Measurements from ENCODE around the gene SNX1. TPM values are rescaled to one million over a fixed set of nuclear protein-coding genes. Genes with fewer than 3 reads are reported as not detected.
A peak's percentile ranks its signal among the peaks of the same experiment; 100 is the strongest.
"Not testable (repeated sequence)": the region's sequence is repeated elsewhere in the genome, so short reads cannot be mapped to it uniquely, and the experiment has no call there.

Gene SNX1
- polyA plus RNA-seq, 1 donor from 2014 or later = 59.6 TPM

DNA sequence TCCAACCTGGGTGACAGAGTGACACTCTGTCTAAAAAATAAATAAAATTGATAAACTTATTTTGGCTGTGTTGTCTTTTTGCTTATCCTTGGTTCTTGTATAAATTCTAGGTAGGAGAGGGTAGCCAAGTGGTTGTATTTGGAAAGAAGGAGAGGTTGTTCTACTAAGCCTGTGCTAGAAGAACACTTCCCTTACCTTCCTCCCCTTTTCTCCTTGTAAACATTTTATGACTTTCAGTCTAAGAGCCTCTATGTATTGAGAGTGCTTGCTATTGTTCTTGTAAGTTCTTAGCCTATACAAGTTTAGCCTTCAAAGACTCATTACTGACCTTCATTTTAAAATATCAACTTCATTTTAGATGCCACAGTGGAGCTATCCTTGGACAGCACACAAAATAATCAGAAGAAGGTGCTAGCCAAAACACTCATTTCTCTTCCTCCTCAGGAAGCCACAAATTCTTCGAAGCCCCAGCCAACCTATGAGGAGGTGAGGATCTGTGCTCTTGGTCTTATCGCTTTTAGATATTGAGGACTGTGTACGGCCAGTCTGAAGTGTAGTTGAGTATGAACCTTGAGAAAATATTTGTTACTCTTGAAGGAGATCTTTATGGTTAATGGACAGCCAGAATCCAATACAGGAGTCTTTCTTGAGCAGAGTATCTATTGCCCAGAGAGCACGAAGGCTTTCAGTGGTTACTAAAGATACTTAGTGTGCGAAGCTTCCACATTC lies 22.1 kb downstream of the SNX1 start:
- H3K27me3 Mint-ChIP-seq = no peaks in the 10 kb centered on the region
- H3K4me1 Mint-ChIP-seq = peaks cover 5 to 12% (median 6%) of the 10 kb centered on the region in 3 donors
- H3K4me3 Mint-ChIP-seq = no peak overlapping the region
- H3K36me3 Mint-ChIP-seq = no peaks in the 10 kb centered on the region
- peak overlapping the region in 1 of 3 donors; percentile 53 for H3K27ac Mint-ChIP-seq
- no peaks in the 10 kb centered on the region for H3K9me3 Mint-ChIP-seq

DNA sequence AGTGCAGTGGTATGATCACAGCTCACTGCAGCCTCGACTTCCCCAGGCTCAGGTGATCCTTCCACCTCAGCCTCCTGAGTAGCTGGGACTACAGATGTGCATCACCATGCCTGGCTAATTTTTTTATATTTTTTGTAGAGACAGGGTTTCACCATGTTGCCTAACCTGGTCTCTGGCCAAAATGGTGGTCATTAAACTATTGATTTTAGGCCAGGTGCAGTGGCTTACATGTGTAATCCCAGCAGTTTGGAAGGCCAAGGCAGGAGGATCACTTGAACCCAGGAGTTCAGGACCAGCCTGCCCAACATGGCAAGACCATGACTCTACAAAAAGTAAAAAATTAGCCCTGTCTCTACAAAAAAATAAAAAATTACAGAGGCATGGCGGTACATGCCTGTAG lies 24.5 kb downstream of the SNX1 start:
- not testable (repeated sequence) for H3K36me3 Mint-ChIP-seq, H3K4me3 Mint-ChIP-seq, H3K9me3 Mint-ChIP-seq, H3K27me3 Mint-ChIP-seq, H3K27ac Mint-ChIP-seq, H3K4me1 Mint-ChIP-seq

DNA sequence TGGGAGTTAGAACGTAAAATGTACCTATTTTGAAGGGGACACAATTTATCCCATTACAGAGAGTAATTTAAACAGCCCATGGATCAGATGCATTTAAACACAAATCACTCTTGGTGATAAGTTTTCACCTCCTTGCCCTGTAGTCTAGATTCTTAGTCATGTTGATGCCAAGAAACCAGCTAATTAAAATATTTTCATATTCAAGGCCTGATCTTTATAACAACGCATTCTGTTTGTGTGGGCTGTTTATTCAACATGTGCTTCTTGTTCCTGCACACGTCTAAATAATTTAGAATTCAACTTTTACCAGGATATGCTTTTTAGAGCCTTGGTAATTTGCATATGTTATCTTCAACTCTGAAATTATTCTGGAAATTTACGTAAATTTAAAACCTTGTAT lies 25.8 kb downstream of the SNX1 start:
- Mint-ChIP-seq H3K4me3 (no peak overlapping the region), H3K36me3 (no peaks in the 10 kb centered on the region), H3K4me1 (peaks cover 0 to 1% (median 0%) of the 10 kb centered on the region in 3 donors), H3K27ac (no peak overlapping the region), H3K9me3 (no peaks in the 10 kb centered on the region), H3K27me3 (no peaks in the 10 kb centered on the region)

DNA sequence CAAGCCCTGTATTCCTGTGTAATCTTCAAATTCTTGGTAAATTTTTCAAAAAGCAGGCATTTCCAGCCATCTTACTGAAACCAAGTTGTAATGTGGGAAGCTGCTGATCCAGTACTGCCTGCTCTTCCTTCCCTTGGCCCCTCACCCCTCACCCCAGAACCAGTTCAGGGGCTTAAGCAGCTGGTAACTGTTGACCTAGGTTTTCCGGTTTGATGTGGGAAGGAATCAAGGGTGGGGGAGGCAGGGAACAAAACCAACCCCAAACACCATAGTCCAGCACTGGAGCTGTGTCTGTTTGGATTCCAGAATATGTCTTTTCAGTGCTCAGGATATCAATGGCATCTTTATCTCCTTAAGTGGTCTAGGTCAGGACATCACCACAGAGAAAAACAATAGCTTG lies 26.7 kb downstream of the SNX1 start:
- Mint-ChIP-seq H3K36me3 (peaks cover 2% of the 10 kb centered on the region), H3K4me3 (no peak overlapping the region), H3K27me3 (no peaks in the 10 kb centered on the region), H3K4me1 (peaks cover 0 to 1% (median 0%) of the 10 kb centered on the region in 3 donors), H3K27ac (no peak overlapping the region), H3K9me3 (no peaks in the 10 kb centered on the region)

DNA sequence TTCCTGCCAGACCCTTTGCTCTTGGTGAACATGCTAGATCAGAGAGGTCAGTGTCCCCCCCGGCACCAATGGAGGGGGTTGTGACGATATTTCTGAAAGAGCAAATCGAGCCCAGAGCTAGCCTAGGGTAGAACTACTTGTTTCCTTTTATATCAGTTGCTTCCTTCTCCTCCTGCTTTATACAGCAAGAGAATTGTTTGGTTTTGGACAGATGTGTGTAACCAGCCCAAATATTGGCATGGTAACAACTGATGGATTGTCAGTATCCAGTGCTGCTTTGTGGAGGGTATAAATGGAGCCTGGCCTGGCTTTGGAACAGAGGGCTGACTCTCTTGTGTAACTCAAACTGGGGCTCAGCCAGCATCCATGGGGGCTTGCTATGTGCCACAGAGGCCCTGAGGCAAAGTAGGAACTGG lies 27.2 kb downstream of the SNX1 start:
- Mint-ChIP-seq H3K36me3 (peaks cover 2% of the 10 kb centered on the region), H3K4me1 (peaks cover 0 to 1% (median 0%) of the 10 kb centered on the region in 3 donors), H3K9me3 (no peaks in the 10 kb centered on the region), H3K4me3 (no peak overlapping the region), H3K27ac (no peak overlapping the region), H3K27me3 (no peaks in the 10 kb centered on the region)

DNA sequence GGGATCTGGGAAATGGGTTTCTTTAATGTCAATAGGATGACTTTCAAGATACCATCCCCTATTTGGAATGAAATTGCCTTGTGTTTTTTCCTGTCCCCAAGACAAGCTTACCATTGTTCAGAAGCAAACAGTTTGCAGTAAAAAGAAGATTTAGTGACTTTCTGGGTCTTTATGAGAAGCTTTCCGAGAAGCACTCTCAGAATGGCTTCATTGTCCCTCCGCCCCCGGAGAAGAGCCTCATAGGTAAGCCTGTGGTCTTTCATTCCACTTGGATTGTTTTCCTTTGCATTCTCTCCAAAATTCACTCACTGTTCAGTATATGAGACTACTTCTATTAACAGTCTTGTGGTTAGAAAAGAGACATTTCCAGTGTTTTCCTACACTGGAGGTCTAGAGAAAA lies 30.2 kb downstream of the SNX1 start:
- Mint-ChIP-seq H3K4me1 (peaks cover 0 to 1% (median 0%) of the 10 kb centered on the region in 3 donors), H3K27me3 (no peaks in the 10 kb centered on the region), H3K36me3 (peaks cover 2% of the 10 kb centered on the region)

DNA sequence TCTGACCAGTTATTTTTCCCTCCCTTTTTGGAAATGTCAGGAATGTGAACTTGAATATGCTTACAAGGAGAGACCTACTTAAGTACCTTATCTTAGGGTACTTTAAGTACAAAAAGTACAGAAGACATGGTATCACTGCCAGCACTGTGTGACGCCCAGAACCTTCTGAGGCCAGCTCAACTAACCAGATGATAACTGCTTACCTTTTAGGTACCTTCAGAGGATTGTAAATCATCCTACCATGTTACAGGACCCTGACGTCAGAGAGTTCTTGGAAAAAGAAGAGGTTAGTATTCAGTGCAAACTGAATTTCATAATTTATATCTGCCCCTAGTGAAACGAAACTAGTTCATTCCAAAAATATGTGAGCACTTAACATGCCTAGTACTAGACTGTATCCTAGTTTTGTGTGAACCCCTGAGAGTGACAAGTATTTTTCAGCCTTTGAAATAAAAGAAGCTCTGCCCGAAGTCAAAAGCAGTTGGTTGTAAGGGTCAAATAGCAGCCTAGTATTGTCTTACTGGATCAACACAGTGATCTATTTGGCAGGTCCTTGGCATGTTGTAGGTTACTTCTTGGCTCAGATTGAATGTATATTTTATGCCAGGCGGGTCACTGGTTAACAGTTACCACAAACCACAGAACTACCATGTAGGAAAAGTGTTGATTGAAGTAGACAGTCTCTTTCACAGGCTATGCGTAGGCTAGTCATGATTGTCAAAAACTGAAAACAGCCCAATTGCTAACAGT lies 31.9 kb downstream of the SNX1 start:
- Mint-ChIP-seq H3K36me3 (peaks cover 2% of the 10 kb centered on the region), H3K4me3 (no peak overlapping the region)

More for the DNA sequence above, 30.2 kb downstream of the SNX1 start:
- Mint-ChIP-seq H3K27ac (no peak overlapping the region), H3K9me3 (no peaks in the 10 kb centered on the region), H3K4me3 (no peak overlapping the region)

DNA sequence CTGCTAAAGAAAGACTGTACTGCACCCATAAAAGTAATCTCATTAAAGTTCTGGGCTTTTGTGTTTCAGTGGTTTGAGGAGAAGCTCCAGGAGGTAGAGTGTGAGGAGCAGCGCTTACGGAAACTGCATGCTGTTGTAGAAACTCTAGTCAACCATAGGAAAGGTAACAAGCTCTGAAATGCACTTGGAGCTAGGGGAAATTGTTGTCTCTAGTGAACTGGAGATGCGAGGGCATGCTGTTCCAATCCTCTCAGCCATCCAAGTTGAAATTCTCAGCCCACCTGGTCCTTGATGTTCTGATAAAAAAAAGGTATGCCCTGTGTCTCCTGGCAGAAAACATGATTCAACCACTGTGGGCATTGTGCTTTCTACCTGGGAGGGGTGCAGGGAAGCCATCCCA lies 34.4 kb downstream of the SNX1 start:
- H3K4me1 Mint-ChIP-seq = no peaks in the 10 kb centered on the region
- no peak overlapping the region for H3K27ac Mint-ChIP-seq
- peaks cover 3% of the 10 kb centered on the region for H3K36me3 Mint-ChIP-seq
- no peaks in the 10 kb centered on the region for H3K27me3 Mint-ChIP-seq
- no peak overlapping the region for H3K4me3 Mint-ChIP-seq
- no peaks in the 10 kb centered on the region for H3K9me3 Mint-ChIP-seq

More for the DNA sequence above, 31.9 kb downstream of the SNX1 start:
- Mint-ChIP-seq H3K9me3 (no peaks in the 10 kb centered on the region), H3K27me3 (no peaks in the 10 kb centered on the region), H3K27ac (peak overlapping the region in 1 of 3 donors; percentile 74), H3K4me1 (no peaks in the 10 kb centered on the region)

DNA sequence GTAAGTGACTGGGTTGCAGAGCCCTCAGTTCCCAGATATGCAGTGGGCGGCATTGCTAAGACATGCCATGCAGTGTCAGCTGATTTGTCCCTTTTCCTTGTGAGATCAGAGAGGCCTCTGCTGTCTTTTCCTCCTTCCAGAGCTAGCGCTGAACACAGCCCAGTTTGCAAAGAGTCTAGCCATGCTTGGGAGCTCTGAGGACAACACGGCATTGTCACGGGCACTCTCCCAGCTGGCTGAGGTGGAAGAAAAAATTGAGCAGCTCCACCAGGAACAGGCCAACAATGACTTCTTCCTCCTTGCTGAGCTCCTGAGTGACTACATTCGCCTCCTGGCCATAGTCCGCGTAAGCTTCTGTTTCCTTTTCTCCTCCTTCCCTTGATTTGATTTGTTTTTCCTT lies 35.8 kb downstream of the SNX1 start:
- no peak overlapping the region for H3K4me3 Mint-ChIP-seq
- no peaks in the 10 kb centered on the region for H3K9me3 Mint-ChIP-seq
- H3K36me3 Mint-ChIP-seq = peaks cover 3% of the 10 kb centered on the region
- H3K27ac Mint-ChIP-seq = peak overlapping the region in 1 of 3 donors; percentile 17
- H3K4me1 Mint-ChIP-seq = peaks cover 0 to 2% (median 2%) of the 10 kb centered on the region in 3 donors
- H3K27me3 Mint-ChIP-seq = no peaks in the 10 kb centered on the region

DNA sequence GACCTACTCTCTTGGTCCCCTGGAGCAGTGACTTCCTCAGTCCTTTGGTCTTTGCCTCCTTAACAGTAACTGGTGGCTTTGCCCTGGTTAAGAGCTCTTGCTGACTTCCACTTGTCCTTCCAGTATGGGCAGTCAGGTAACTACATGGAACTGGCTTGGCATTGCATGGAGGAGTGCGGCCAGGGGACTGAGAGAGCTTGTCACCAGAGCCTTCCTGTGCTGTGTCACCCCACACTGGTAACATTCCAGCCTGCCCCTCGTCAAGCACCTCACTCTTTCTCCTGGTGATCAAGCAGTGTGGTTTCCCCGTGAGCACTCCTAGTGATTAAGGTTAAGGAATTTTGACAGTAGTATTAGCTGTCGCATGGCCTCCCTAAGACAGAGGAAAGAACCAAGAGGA lies 36.4 kb downstream of the SNX1 start:
- Mint-ChIP-seq H3K27ac (peak overlapping the region in 1 of 3 donors; percentile 59), H3K27me3 (no peaks in the 10 kb centered on the region), H3K4me3 (no peak overlapping the region), H3K36me3 (peaks cover 3% of the 10 kb centered on the region), H3K9me3 (no peaks in the 10 kb centered on the region), H3K4me1 (peaks cover 4 to 8% (median 5%) of the 10 kb centered on the region in 3 donors)

DNA sequence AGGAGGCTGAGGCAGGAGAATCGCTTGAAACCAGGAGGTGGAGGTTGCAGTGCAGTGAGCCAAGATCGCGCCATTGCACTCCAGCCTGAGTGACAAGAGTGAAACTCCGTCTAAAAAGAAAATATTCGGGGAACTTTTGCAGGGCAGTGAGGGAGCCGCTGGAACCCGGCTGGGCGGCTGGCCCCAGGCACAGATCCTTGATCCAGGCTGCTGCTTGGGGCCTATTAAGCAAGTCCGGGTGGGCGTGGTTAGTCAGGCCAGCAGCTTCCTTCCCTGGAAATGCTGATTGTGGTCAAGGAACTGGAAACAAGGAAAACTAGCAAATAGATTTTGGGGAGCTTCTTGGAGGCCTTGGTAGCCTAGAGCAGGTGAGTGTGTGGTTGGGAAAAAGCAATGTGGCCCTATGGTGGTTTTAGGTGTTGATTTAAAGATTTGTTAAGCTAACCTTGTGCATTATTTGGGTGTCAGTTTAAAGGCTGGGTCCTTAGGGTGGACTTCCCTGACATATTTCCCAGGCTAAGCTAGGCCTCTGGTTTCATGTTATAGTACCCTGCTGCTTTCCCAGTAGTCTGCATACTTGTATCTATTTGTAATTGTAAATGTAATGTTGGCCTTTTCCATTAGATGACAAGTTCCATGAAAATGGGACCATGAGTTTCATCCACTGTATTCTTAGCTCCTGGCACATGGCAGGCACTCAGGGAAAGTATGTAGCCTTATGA lies 38.0 kb downstream of the SNX1 start:
- Mint-ChIP-seq H3K27me3 (no peaks in the 10 kb centered on the region), H3K27ac (peak overlapping the region in 1 of 3 donors; percentile 74), H3K36me3 (peaks cover 1% of the 10 kb centered on the region), H3K4me3 (no peak overlapping the region), H3K4me1 (peaks cover 9 to 15% (median 12%) of the 10 kb centered on the region in 3 donors), H3K9me3 (no peaks in the 10 kb centered on the region)

DNA sequence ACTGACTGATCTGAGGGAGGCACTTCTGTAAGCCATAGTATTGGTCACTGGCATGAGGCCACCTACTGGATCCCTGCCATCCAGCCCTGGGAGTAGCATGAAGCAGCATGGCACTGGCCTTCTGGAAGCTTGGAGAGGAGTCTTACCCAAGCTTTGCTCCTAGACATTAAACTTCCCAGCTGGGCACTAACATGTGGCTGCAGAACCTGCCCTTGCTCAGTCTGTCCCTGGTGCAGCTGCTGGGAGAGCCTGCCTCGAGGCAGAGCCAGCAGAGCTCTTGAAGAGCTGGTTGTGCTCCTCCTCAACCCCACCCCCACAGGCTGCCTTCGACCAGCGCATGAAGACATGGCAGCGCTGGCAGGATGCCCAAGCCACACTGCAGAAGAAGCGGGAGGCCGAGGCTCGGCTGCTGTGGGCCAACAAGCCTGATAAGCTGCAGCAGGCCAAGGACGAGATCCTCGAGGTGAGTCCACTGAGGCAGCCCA lies 38.6 kb downstream of the SNX1 start:
- Mint-ChIP-seq H3K4me1 (peaks cover 9 to 15% (median 12%) of the 10 kb centered on the region in 3 donors), H3K27ac (no peak overlapping the region), H3K4me3 (no peak overlapping the region), H3K36me3 (peaks cover 1% of the 10 kb centered on the region), H3K27me3 (no peaks in the 10 kb centered on the region), H3K9me3 (no peaks in the 10 kb centered on the region)

DNA sequence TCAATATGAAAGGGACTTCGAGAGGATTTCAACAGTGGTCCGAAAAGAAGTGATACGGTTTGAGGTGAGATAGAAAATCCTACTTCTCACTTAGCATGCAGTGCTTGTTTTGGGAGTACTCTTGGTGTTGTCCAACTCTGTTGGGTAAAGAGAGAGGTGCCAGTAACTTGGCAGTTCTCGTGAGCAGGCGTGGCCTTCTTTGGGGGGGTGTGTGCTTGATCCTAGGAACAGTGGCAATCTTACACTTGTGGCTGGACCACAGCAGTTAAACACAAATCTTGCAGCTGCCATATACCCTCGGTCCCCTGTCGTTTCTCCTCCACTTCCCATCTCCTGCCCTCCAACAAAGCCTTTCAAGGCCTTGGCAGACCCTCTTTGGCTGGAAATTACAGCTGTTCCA lies 40.6 kb downstream of the SNX1 start:
- peaks cover 1% of the 10 kb centered on the region for H3K36me3 Mint-ChIP-seq
- no peak overlapping the region for H3K4me3 Mint-ChIP-seq
- H3K9me3 Mint-ChIP-seq = no peaks in the 10 kb centered on the region
- H3K4me1 Mint-ChIP-seq = peaks cover 9 to 15% (median 12%) of the 10 kb centered on the region in 3 donors
- H3K27ac Mint-ChIP-seq = peak overlapping the region in 2 of 3 donors; percentile 2 to 85
- no peaks in the 10 kb centered on the region for H3K27me3 Mint-ChIP-seq

DNA sequence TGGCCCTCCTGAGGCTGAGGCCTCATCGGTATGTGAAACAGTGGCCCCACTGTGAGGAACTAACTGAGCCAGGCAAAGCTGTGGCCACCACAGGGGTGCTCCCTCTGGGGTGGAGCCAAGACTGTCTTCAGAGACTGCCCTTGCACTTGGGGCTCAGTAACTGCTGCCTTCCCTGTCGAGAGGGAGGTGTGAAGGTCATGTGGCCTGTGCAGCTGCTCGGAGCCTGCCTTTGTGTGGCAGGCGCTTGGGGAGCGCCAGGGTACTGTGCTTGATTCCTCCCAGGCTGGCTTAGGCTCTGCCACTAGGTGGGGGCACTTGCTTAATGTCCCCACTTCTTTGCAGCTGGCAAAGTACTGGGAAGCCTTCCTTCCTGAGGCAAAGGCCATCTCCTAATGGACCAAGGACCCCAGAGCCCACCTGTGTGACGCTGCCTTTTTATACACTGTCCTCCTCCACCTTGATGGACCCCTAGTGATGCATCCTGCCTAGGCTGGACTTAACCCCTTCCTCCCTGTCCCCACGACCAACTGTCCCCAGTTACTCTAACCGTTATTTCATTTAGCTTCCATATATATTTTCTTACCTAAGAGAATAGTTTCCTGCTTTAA lies 41.5 kb downstream of the SNX1 start:
- Mint-ChIP-seq H3K9me3 (no peaks in the 10 kb centered on the region), H3K36me3 (peaks cover 1% of the 10 kb centered on the region), H3K27me3 (no peaks in the 10 kb centered on the region), H3K4me1 (peaks cover 9 to 19% (median 12%) of the 10 kb centered on the region in 3 donors), H3K27ac (peak overlapping the region in 2 of 3 donors; percentile 2 to 71), H3K4me3 (no peak overlapping the region)
